Fibroblast of the aortic adventitia (primary cell): Measurements from ENCODE around the gene TBX2. TPM values are rescaled to one million over a fixed set of nuclear protein-coding genes. Genes with fewer than 3 reads are reported as not detected.

Experiments used
- DNase-seq: peaks from one replicate; pipeline ENCODE4 v3.0.0-alpha.2; 2010; ENCODE audit warnings: low read depth
- H3K4me3 ChIP-seq: 2 replicates; pipeline ENCODE4 v1.5.1; 2011; ENCODE audit warnings: low read depth, mild to moderate bottlenecking, control low read depth, low read length, moderate library complexity
- total RNA-seq: library from RNA; depleted of rRNA; stranded (reverse); fragments of >200 nt; gene quantifications from 2 replicates; pipeline ENCODE4 v1.2.3, GENCODE V29; 2012; ENCODE audit warnings: low replicate concordance
- TF ChIP-seq, protein P1 (sequence below): IDR thresholded peaks from 2 replicates; pipeline ENCODE4 v1.5.1; 2011; ENCODE audit warnings: mild to moderate bottlenecking, low read length, control low read depth, inconsistent platforms; ENCODE audit not compliant: insufficient read depth

The TBX2 gene
- total RNA-seq, 1 donor = 20.8 TPM

GRCh38 chr17:61442136-61442775, 42.6 kb downstream of the TBX2 start:
- no peak for DNase-seq
- TF ChIP-seq, protein P1, sequence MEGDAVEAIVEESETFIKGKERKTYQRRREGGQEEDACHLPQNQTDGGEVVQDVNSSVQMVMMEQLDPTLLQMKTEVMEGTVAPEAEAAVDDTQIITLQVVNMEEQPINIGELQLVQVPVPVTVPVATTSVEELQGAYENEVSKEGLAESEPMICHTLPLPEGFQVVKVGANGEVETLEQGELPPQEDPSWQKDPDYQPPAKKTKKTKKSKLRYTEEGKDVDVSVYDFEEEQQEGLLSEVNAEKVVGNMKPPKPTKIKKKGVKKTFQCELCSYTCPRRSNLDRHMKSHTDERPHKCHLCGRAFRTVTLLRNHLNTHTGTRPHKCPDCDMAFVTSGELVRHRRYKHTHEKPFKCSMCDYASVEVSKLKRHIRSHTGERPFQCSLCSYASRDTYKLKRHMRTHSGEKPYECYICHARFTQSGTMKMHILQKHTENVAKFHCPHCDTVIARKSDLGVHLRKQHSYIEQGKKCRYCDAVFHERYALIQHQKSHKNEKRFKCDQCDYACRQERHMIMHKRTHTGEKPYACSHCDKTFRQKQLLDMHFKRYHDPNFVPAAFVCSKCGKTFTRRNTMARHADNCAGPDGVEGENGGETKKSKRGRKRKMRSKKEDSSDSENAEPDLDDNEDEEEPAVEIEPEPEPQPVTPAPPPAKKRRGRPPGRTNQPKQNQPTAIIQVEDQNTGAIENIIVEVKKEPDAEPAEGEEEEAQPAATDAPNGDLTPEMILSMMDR = no peak
- H3K4me3 ChIP-seq = no peak overlapping the region

DNA sequence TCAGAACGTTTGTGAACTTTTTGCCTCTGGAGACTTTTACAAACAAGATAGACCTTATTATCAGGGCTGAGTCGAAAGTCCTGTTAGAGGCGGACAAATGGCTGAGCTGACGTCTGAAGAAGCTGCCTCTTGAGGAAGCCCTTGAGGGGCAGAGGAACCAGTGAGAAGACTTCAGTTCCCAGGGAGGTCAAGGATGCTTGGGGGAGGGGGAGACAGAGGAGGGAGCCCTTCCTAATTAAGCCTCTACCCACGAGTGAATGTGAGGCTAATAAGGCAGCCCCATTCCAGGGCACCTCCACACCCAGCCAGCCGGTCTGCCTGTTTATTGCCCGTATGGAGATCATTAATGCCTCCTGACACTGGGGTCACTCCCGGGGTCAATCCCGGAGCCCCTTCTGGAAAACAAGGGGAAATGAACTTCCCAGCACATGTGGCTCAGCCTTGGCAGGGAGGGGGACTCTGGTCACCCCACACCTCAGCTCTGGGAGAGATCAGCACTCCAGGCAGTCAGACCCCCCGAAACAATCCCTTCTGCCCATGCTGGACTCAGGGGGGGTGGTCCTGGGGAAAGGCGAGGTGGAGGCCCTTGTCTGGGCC, 43.3 kb downstream of the TBX2 start:
- no peak for DNase-seq
- TF ChIP-seq, protein P1 = no peak

GRCh38 chr17:61443475-61443882, 43.8 kb downstream of the TBX2 start:
- no peak for DNase-seq
- H3K4me3 ChIP-seq = no peak overlapping the region
- TF ChIP-seq, protein P1 = no peak

More for the DNA sequence above, 43.3 kb downstream of the TBX2 start:
- H3K4me3 ChIP-seq = no peak overlapping the region

DNA sequence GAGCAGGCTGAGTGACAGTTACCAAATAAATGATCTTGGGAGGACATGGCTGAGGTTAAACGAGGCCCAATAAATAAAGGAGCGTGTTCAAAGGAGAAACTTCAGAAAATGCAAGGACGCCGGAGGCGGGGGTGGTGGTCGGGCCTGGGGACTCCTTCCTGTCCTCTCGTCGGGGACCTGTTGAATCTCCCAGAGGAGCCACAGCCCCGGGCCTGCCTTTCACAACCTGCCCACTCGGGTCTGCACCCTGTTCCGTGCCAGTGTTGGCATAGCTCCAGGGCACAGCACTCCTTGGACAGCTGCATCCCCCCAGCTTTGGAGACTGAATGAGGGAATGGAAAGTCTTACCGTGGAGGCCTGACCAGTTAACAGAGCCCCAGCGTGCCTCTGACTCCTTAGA, 44.4 kb downstream of the TBX2 start:
- DNase-seq = no peak
- no peak overlapping the region for H3K4me3 ChIP-seq
- TF ChIP-seq, protein P1 = no peak

- no peak overlapping the region for H3K4me3 ChIP-seq
- DNase-seq = no peak
- TF ChIP-seq, protein P1 = no peak
Measured at GRCh38 chr17:61444831-61445230, 45.2 kb downstream of the TBX2 start.

DNA sequence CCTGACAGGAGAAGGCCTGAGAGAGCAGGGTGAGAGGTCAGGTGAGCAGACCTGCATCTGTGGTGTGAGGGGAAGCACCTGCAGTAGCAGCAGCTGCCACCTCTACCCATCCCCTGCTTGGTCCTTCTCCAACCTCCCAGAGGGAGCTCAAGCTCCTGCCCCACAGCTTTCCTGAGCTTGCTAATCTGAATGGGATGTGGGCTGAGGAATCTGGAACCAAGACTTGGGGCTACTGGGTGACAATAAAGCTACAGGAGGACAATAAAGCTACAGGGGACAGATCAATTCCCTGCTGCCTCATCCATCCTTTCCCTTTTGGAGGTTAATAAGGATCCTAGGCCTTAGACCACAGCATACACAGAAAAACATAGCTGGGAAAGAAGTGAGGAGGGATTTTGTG, 47.7 kb downstream of the TBX2 start:
- no peak for DNase-seq
- TF ChIP-seq, protein P1 = no peak
- no peak overlapping the region for H3K4me3 ChIP-seq
